Measurements from ENCODE around the gene SCD5.

GRCh38 chr4:82818664-82819662, 20.4 kb upstream of the SCD5 start:
- TF ChIP-seq CTCF (IDR thresholded peaks at IDR 0.05; ENCODE audit: low read length) (no peak), EZH2 (optimal IDR thresholded peaks at IDR 0.05; ENCODE audit: low read depth, low read length) (no peak), EZH2phosphoT487 (IDR thresholded peaks at IDR 0.05; ENCODE audit: low read length) (no peak)
